HCT116 (cell line): Measurements from ENCODE around the gene ASPN. TPM values are rescaled to one million over a fixed set of nuclear protein-coding genes. Genes with fewer than 3 reads are reported as not detected.

Experiments used
- ATAC-seq: fragments of 200-7000 bp; cut with Tn5 transposase; 2 replicates; pipeline ENCODE4 v1.9.1; 2020; ENCODE audit warnings: mild to moderate bottlenecking, moderate library complexity
- BruUV-seq: library from RNA; stranded (reverse); fragments of 400-500 nt; replicated peaks from 2 replicates; lab custom pipeline; 2021; lab: Mats Ljungman, UMichigan
- CTCF ChIA-PET: fragments of 300-600 bp; sonication (Branson Sonifier 250); formaldehyde crosslinking; loops from one replicate; lab custom pipeline; 2021; ENCODE audit warnings: antibody characterized with exemption; lab: Charles Lee
- POLR2A ChIA-PET: fragments of 300-600, 350-600 bp; sonication (Branson Sonifier 250); formaldehyde crosslinking; loops from one replicate; lab custom pipeline; 2021; ENCODE audit warnings: antibody characterized with exemption; lab: Charles Lee
- RAD21 ChIA-PET, 2 experiments: fragments of 300-600 bp; sonication (Branson Sonifier 250); formaldehyde crosslinking; loops; one replicate each; lab custom pipeline; 2023; ENCODE audit warnings: low total read pairs in 2 of 2; ENCODE audit not compliant: uncharacterized antibody in 2 of 2, unreplicated experiment in 2 of 2, low non-redundant PET in 1 of 2; lab: Charles Lee
- DNase-seq: peaks from one replicate; pipeline ENCODE4 v3.0.0-alpha.2; 2010; ENCODE audit warnings: low read depth, low spot score
- H2AFZ ChIP-seq: fragments of 200-600 bp; shearing (Covaris generic), sonication (generic); 2 replicates; pipeline ENCODE4 v1.6.1; 2017; ENCODE audit warnings: low read depth, mixed run types, mixed read lengths, antibody characterized with exemption, low read length; ENCODE audit not compliant: poor library complexity, severe bottlenecking
- H3K27ac ChIP-seq: 2 replicates; pipeline ENCODE4 v1.5.1; 2012; ENCODE audit warnings: low read depth, low read length
- H3K27me3 ChIP-seq: fragments of 200-600 bp; sonication (generic); 2 replicates; pipeline ENCODE4 v1.6.1; 2016; ENCODE audit warnings: mixed run types, low read length, mixed read lengths; ENCODE audit not compliant: insufficient read depth
- H3K36me3 ChIP-seq, 2 experiments: fragments of 200-500 bp in 1 of 2; fragments of 200-600 bp in 1 of 2; sonication (Bioruptor generic) in 1 of 2; sonication (generic) in 1 of 2; 2 replicates each; pipeline versions ENCODE4 v1.5.1 to v1.6.1; 2014 to 2016; ENCODE audit warnings: low read length in 2 of 2, inconsistent platforms in 1 of 2, mixed read lengths in 1 of 2, mixed run types in 1 of 2; ENCODE audit not compliant: insufficient read depth in 2 of 2, control insufficient read depth in 1 of 2
- H3K4me1 ChIP-seq, 2 experiments: fragments of 200-600 bp in 1 of 2; sonication (generic) in 1 of 2; 2 replicates each; pipeline versions ENCODE4 v1.5.1 to v1.6.1; 2012 to 2017; ENCODE audit warnings: low read length in 2 of 2, inconsistent platforms in 1 of 2, mild to moderate bottlenecking in 1 of 2, mixed read lengths in 1 of 2, mixed run types in 1 of 2, moderate library complexity in 1 of 2; ENCODE audit not compliant: insufficient read depth in 2 of 2, control insufficient read depth in 1 of 2
- H3K4me2 ChIP-seq: fragments of 200-600 bp; sonication (generic); 2 replicates; pipeline ENCODE4 v1.6.1; 2017; ENCODE audit warnings: mixed run types, low read length, mixed read lengths
- H3K4me3 ChIP-seq, 2 experiments: fragments of 200-600 bp in 1 of 2; sonication (generic) in 1 of 2; replicated peaks in 1 of 2; 2 replicates each; pipeline ENCODE4 v1.5.1; 2011 to 2016; ENCODE audit warnings: low read length in 2 of 2, control low read depth in 1 of 2, low read depth in 1 of 2, mild to moderate bottlenecking in 1 of 2, mixed read lengths in 1 of 2, mixed run types in 1 of 2
- H3K79me2 ChIP-seq: fragments of 200-600 bp; sonication (generic); 2 replicates; pipeline ENCODE4 v1.6.1; 2017; ENCODE audit warnings: mild to moderate bottlenecking, mixed run types, low read length, moderate library complexity, mixed read lengths; ENCODE audit not compliant: insufficient read depth
- H3K9ac ChIP-seq: fragments of 200-600 bp; sonication (generic); 2 replicates; pipeline ENCODE4 v1.6.1; 2016; ENCODE audit warnings: low read length, mixed read lengths
- H3K9me2 ChIP-seq: fragments of 200-600 bp; sonication (generic), shearing (Covaris generic); 2 replicates; pipeline ENCODE4 v1.6.1; 2017; ENCODE audit warnings: mixed run types, mild to moderate bottlenecking, moderate library complexity; ENCODE audit not compliant: insufficient read depth
- H3K9me3 ChIP-seq, 2 experiments: fragments of 200-500 bp in 1 of 2; fragments of 200-600 bp in 1 of 2; sonication (Bioruptor generic) in 1 of 2; sonication (generic) in 1 of 2; 2 replicates each; pipeline ENCODE4 v1.6.1; 2014 to 2017; ENCODE audit warnings: low read length in 2 of 2, mixed read lengths in 2 of 2, inconsistent platforms in 1 of 2, low read depth in 1 of 2, mild to moderate bottlenecking in 1 of 2, mixed run types in 1 of 2, moderate library complexity in 1 of 2; ENCODE audit not compliant: control insufficient read depth in 1 of 2, insufficient read depth in 1 of 2
- H4K20me1 ChIP-seq: fragments of 200-600 bp; sonication (generic), shearing (Covaris generic); 2 replicates; pipeline ENCODE4 v1.6.1; 2017; ENCODE audit warnings: mixed run types, mild to moderate bottlenecking, moderate library complexity; ENCODE audit not compliant: insufficient read depth
- ATF3 ChIP-seq: IDR thresholded peaks from 2 replicates; pipeline ENCODE4 v1.6.1; 2012
- CBX3 ChIP-seq: IDR thresholded peaks from 2 replicates; pipeline ENCODE4 v1.6.1; 2012; ENCODE audit warnings: low read depth
- ELF1 ChIP-seq: IDR thresholded peaks from 2 replicates; pipeline ENCODE4 v1.6.1; 2012; ENCODE audit warnings: low read depth, borderline replicate concordance
- FOSL1 ChIP-seq: IDR thresholded peaks from 2 replicates; pipeline ENCODE4 v1.6.1; 2012; ENCODE audit warnings: low read depth
- JUND ChIP-seq: IDR thresholded peaks from 2 replicates; pipeline ENCODE4 v1.6.1; 2012
- POLR2A ChIP-seq: IDR thresholded peaks from 2 replicates; pipeline ENCODE4 v1.7.0; 2011; ENCODE audit warnings: borderline replicate concordance; ENCODE audit not compliant: insufficient read depth, insufficient read length; ENCODE audit errors: extremely low read depth
- REST ChIP-seq: IDR thresholded peaks from 2 replicates; pipeline ENCODE4 v1.6.1; 2012; ENCODE audit warnings: low read depth
- SIN3A ChIP-seq: IDR thresholded peaks from 2 replicates; pipeline ENCODE4 v1.6.1; 2012; ENCODE audit warnings: low read depth
- YY1 ChIP-seq: IDR thresholded peaks from 2 replicates; pipeline ENCODE4 v1.6.1; 2011; ENCODE audit warnings: low read length, low read depth, moderate library complexity, mild to moderate bottlenecking; ENCODE audit not compliant: insufficient replicate concordance; ENCODE audit errors: extremely low read depth
- ZBTB33 ChIP-seq: IDR thresholded peaks from 2 replicates; pipeline ENCODE4 v1.6.1; 2011; ENCODE audit warnings: mild to moderate bottlenecking, low read length, moderate library complexity; ENCODE audit not compliant: insufficient replicate concordance; ENCODE audit errors: extremely low read depth
- ZFX ChIP-seq: fragments of 450-650 bp; IDR thresholded peaks from 2 replicates; pipeline ENCODE4 v1.6.1; 2017
- intact Hi-C: fragments of 100-400 bp; cut with micrococcal nuclease; formaldehyde crosslinking; loops from 2 replicates; pipeline ENCODE4 v1.10.0; 2022
- total RNA-seq: library from RNA; stranded (reverse); gene quantifications from one replicate; pipeline ENCODE4 v1.2.1, GENCODE V29; 2021; ENCODE audit not compliant: unreplicated experiment

ASPN gene
- total RNA-seq, 1 experiment from 2014 or later: not detected

- TF ChIP-seq ZBTB33: no peak
- TF ChIP-seq ELF1: no peak
- no peak for TF ChIP-seq POLR2A
- TF ChIP-seq ATF3: no peak
- no peak for TF ChIP-seq YY1
These were observed 32.3 kb upstream of the ASPN start (continued) for GRCh38 chr9:92514635-92515034.

- H2AFZ ChIP-seq: no peak overlapping the region
- ATAC-seq (no peak), DNase-seq (no peak)
- H3K27me3 ChIP-seq: no peaks in the 10 kb centered on the region
- TF ChIP-seq ZFX: no peak
- no peak overlapping the region for H3K4me3 ChIP-seq
- no peaks in the 10 kb centered on the region for H3K36me3 ChIP-seq
- H3K9ac ChIP-seq: no peak overlapping the region
- BruUV-seq: no TSS peak
- ChIA-PET RAD21 (no interaction called here), CTCF (no interaction called here), POLR2A (no interaction called here)
- no peak overlapping the region for H3K4me2 ChIP-seq
- no peaks in the 10 kb centered on the region for H3K4me1 ChIP-seq
- intact Hi-C loops: no loop called here
- H3K79me2 ChIP-seq: no peaks in the 10 kb centered on the region
- no peaks in the 10 kb centered on the region for H3K9me2 ChIP-seq
- H4K20me1 ChIP-seq: no peaks in the 10 kb centered on the region
- H3K27ac ChIP-seq: no peak overlapping the region
- H3K9me3 ChIP-seq: no peaks in the 10 kb centered on the region
These were observed 31.0 kb upstream of the ASPN start for GRCh38 chr9:92513349-92513748.

- RAD21 ChIA-PET: no interaction called here
- POLR2A ChIA-PET: no interaction called here
- H3K9ac ChIP-seq: no peak overlapping the region
- H3K4me2 ChIP-seq: no peak overlapping the region
- BruUV-seq: no TSS peak
- no peak for TF ChIP-seq REST
- TF ChIP-seq CBX3: no peak
- no peak for TF ChIP-seq ATF3
- TF ChIP-seq SIN3A: no peak
- TF ChIP-seq ZBTB33: no peak
- TF ChIP-seq FOSL1: no peak
- no peak for TF ChIP-seq JUND
- no peaks in the 10 kb centered on the region for H3K36me3 ChIP-seq
- no peaks in the 10 kb centered on the region for H3K9me2 ChIP-seq
- H4K20me1 ChIP-seq: no peaks in the 10 kb centered on the region
- DNase-seq: no peak
- H2AFZ ChIP-seq: no peak overlapping the region
- no peak overlapping the region for H3K4me3 ChIP-seq
- H3K4me1 ChIP-seq: no peaks in the 10 kb centered on the region
- no peak for ATAC-seq
- CTCF ChIA-PET: no interaction called here
- no peaks in the 10 kb centered on the region for H3K79me2 ChIP-seq
- H3K27ac ChIP-seq: no peak overlapping the region
- H3K9me3 ChIP-seq: no peaks in the 10 kb centered on the region
- intact Hi-C loops: no loop called here
- H3K27me3 ChIP-seq: no peaks in the 10 kb centered on the region
These were observed 30.3 kb upstream of the ASPN start for GRCh38 chr9:92512622-92513021.
